ENCODE results near the gene MAGEA3. TPM values are rescaled to one million over a fixed set of nuclear protein-coding genes. Genes with fewer than 3 reads are reported as not detected.

MAGEA3 gene
- total RNA-seq, 1 experiment from 2014 or later, result not detected

DNA sequence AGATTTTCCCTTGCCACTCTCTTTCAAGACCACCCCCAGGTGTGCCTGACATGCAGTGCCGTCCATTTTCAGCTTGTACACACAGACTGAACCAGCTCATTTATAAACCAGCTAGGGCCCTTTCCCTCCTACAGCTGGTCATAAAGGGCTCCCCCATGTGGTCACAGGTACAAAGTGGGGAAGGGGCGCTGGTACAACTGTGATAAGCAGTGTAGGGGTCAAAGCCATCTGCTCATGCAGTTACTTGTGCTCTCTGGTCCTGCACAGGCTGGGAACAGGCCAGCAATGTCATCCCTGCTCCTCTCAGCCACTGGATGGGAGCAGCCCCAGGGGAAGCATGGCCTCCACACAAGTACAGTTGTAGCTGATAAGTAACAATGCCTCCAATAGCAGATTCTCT, 40.3 kb upstream of the MAGEA3 start:
- no peak overlapping the region for H2BK120ac ChIP-seq (ENCODE audit: low read depth, low read length, poor library complexity, severe bottlenecking)
- no peak overlapping the region for H3K23ac ChIP-seq (ENCODE audit: insufficient read length, low read depth, low read length)
- Mint-ChIP-seq H3K4me3 (no peak overlapping the region), H3K9me3 (peaks cover 59 to 66% of the 10 kb centered on the region in 2 experiments), H3K4me1 (no peaks in the 10 kb centered on the region), H3K27ac (no peak overlapping the region), H3K36me3 (ENCODE audit: insufficient read depth in 1 of 3, low read depth in 3 of 3) (peaks cover 0 to 3% (median 1%) of the 10 kb centered on the region in 3 experiments; a peak in 5 of 7 replicates), H3K27me3 (ENCODE audit: low read depth) (peaks cover 2% of the 10 kb centered on the region; the same call in 1 of the 2 replicates)
- no peak overlapping the region for H4K8ac ChIP-seq (replicated peaks; ENCODE audit: insufficient read length, low read depth, low read length)
- no peak overlapping the region for H2BK20ac ChIP-seq (ENCODE audit: low read depth, low read length, poor library complexity, severe bottlenecking)
- no peaks in the 10 kb centered on the region for H4K20me1 ChIP-seq (ENCODE audit: control insufficient read depth, insufficient read depth, insufficient read length)
- H3K27me3 ChIP-seq (ENCODE audit: insufficient read depth, low read length), result no peaks in the 10 kb centered on the region
- no peak overlapping the region for H3K18ac ChIP-seq (ENCODE audit: insufficient read length, low read depth, low read length)
- TF ChIP-seq, protein P1, sequence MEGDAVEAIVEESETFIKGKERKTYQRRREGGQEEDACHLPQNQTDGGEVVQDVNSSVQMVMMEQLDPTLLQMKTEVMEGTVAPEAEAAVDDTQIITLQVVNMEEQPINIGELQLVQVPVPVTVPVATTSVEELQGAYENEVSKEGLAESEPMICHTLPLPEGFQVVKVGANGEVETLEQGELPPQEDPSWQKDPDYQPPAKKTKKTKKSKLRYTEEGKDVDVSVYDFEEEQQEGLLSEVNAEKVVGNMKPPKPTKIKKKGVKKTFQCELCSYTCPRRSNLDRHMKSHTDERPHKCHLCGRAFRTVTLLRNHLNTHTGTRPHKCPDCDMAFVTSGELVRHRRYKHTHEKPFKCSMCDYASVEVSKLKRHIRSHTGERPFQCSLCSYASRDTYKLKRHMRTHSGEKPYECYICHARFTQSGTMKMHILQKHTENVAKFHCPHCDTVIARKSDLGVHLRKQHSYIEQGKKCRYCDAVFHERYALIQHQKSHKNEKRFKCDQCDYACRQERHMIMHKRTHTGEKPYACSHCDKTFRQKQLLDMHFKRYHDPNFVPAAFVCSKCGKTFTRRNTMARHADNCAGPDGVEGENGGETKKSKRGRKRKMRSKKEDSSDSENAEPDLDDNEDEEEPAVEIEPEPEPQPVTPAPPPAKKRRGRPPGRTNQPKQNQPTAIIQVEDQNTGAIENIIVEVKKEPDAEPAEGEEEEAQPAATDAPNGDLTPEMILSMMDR (conservative IDR thresholded peaks at IDR 0.05), result peak; percentile 56
- H3K27ac ChIP-seq (ENCODE audit: insufficient read length, low read depth, low read length), result no peak overlapping the region
- no peak overlapping the region for H4K5ac ChIP-seq (ENCODE audit: insufficient read length, low read depth, low read length)
- no peak overlapping the region for H3K9ac ChIP-seq (ENCODE audit: extremely low read depth, insufficient read length, low read length)
- peaks cover 41% of the 10 kb centered on the region for H3K9me3 ChIP-seq (ENCODE audit: control insufficient read depth, low read depth, low read length)
- H2BK15ac ChIP-seq (ENCODE audit: low read depth, low read length), result no peak overlapping the region
- no peak overlapping the region for H2BK5ac ChIP-seq (ENCODE audit: insufficient read length, low read length)
- no peaks in the 10 kb centered on the region for H3K79me2 ChIP-seq (ENCODE audit: insufficient read depth, low read length)
- no peak overlapping the region for H2BK12ac ChIP-seq (ENCODE audit: insufficient read length, low read depth, low read length)
- no peak overlapping the region for H3K4me2 ChIP-seq (ENCODE audit: insufficient read depth, insufficient read length, low read length)
- DNase-seq, result peak; percentile 41
- H3T11ph ChIP-seq (ENCODE audit: low read length), result no peak overlapping the region
- WGBS (ENCODE audit: extremely low coverage, insufficient read length, low lambda C conversion rate), result no CpG with 5 or more reads among the region's 2 CpGs
- no peak overlapping the region for H3K4ac ChIP-seq (ENCODE audit: low read depth, low read length)
- no peak overlapping the region for H2AK5ac ChIP-seq (ENCODE audit: insufficient read length, low read length)
- H3K79me1 ChIP-seq (ENCODE audit: insufficient read depth, low read depth, low read length, poor library complexity, severe bottlenecking), result no peaks in the 10 kb centered on the region
- H3K23me2 ChIP-seq (ENCODE audit: insufficient read length, low read depth, low read length, poor library complexity, severe bottlenecking), result no peaks in the 10 kb centered on the region
- no peak overlapping the region for H3K14ac ChIP-seq (ENCODE audit: insufficient read depth, low read length)
- no peak overlapping the region for H2AFZ ChIP-seq (ENCODE audit: low read length)
- H3K4me1 ChIP-seq (ENCODE audit: insufficient read depth, low read length), result no peaks in the 10 kb centered on the region
- no peak overlapping the region for H3K56ac ChIP-seq (ENCODE audit: insufficient read length, low read depth, low read length)
- H4K91ac ChIP-seq (ENCODE audit: insufficient read length, low read depth, low read length), result no peak overlapping the region
